ENCODE data around the gene TCEAL5. TPM values are rescaled to one million over a fixed set of nuclear protein-coding genes. Genes with fewer than 3 reads are reported as not detected.
A peak's percentile ranks its signal among the peaks of the same experiment; 100 is the strongest.
"Not testable (repeated sequence)": the region's sequence is repeated elsewhere in the genome, so short reads cannot be mapped to it uniquely, and the experiment has no call there.

TCEAL5 gene
- not detected for total RNA-seq

- DNase-seq, result no peak
- intact Hi-C loops (cut with DNase I, micrococcal nuclease), result no loop called here
- Mint-ChIP-seq H3K27ac (no peak within 1 kb of the TSS), H3K4me3 (peak within 1 kb of the TSS; percentile 18), H3K27me3 (peaks cover 30% of the 10 kb centered on the region), H3K9me3 (ENCODE audit: low read depth) (no peaks in the 10 kb centered on the region), H3K4me1 (peaks cover 6% of the 10 kb centered on the region), H3K36me3 (ENCODE audit: low read depth) (no peaks in the 10 kb centered on the region)
- CTCF ChIA-PET, result no interaction called here
- no peak for ATAC-seq
- POLR2A ChIA-PET, result no interaction called here
Measured at GRCh38 chrX:103276581-103277002, at the start of gene TCEAL5. TSS of gene TCEAL5 (minus strand) at chrX:103276750. CDS start at chrX:103274563, 2,187 bp downstream.

- Mint-ChIP-seq H3K9me3 (ENCODE audit: low read depth) (no peaks in the 10 kb centered on the region), H3K36me3 (ENCODE audit: low read depth) (peaks cover 7% of the 10 kb centered on the region), H3K4me3 (no peak overlapping the region), H3K4me1 (peaks cover 4% of the 10 kb centered on the region), H3K27me3 (no peaks in the 10 kb centered on the region), H3K27ac (no peak overlapping the region)
- CTCF ChIA-PET, result interaction anchor here (0.8 kb wide), 1 partner anchor 45 kb away, joined by 3 read pairs; the partner anchor contains the start of gene TCEAL9
- POLR2A ChIA-PET, result no interaction called here
- DNase-seq (no peak), ATAC-seq (no peak)
- intact Hi-C loops (cut with DNase I, micrococcal nuclease), result loop anchor here (2.0 to 5.0 kb wide), 3 partner anchors 94 to 607 kb away; partner anchors contain the start of gene BEX4 (in 2 of the 2)
Measured at GRCh38 chrX:103311399-103311780, 34.8 kb upstream of the TCEAL5 start.

- POLR2A ChIA-PET, result no interaction called here
- peak within 1 kb of the TSS; percentile 66 for H3K4me3 Mint-ChIP-seq
- H3K27me3 Mint-ChIP-seq, result no peaks in the 10 kb centered on the region
- H3K4me1 Mint-ChIP-seq, result peaks cover 4% of the 10 kb centered on the region
- DNase-seq (peak; percentile 91), ATAC-seq (peak; percentile 99)
- H3K36me3 Mint-ChIP-seq (ENCODE audit: low read depth), result peaks cover 7% of the 10 kb centered on the region
- CTCF ChIA-PET, result no interaction called here
- no peaks in the 10 kb centered on the region for H3K9me3 Mint-ChIP-seq (ENCODE audit: low read depth)
- intact Hi-C loops (cut with DNase I, micrococcal nuclease), result loop anchor here (1.0 to 5.0 kb wide), 4 partner anchors 56 to 608 kb away; partner anchors contain the start of gene BEX4 (in 2 of the 2)
- H3K27ac Mint-ChIP-seq, result no peak within 1 kb of the TSS
Measured at GRCh38 chrX:103310555-103311398, 34.2 kb upstream of the TCEAL5 start, which contains the start of gene BEX2. TSS of gene BEX2 (minus strand) at chrX:103310990. CDS start at chrX:103309976, 1,014 bp downstream.

GRCh38 chrX:103309860-103310554, 33.5 kb upstream of the TCEAL5 start:
- H3K4me3 Mint-ChIP-seq, result peak overlapping the region; percentile 66
- intact Hi-C loops (cut with DNase I, micrococcal nuclease), result loop anchor here (1.0 to 5.0 kb wide), 4 partner anchors 56 to 609 kb away; partner anchors contain the start of gene BEX4 (in 2 of the 2)
- ATAC-seq, result no peak

GRCh38 chrX:103305666-103306065, 29.1 kb upstream of the TCEAL5 start:
- H3K4me1 Mint-ChIP-seq; H3K9me3 Mint-ChIP-seq (ENCODE audit: low read depth); H3K4me3 Mint-ChIP-seq; CTCF ChIA-PET; H3K27ac Mint-ChIP-seq; H3K27me3 Mint-ChIP-seq; POLR2A ChIA-PET; ATAC-seq; intact Hi-C loops (cut with DNase I, micrococcal nuclease); H3K36me3 Mint-ChIP-seq (ENCODE audit: low read depth); DNase-seq: not testable (repeated sequence)

More at GRCh38 chrX:103309860-103310554, 33.5 kb upstream of the TCEAL5 start:
- DNase-seq, result no peak
- CTCF ChIA-PET, result no interaction called here
- peaks cover 7% of the 10 kb centered on the region for H3K36me3 Mint-ChIP-seq (ENCODE audit: low read depth)
- peaks cover 4% of the 10 kb centered on the region for H3K4me1 Mint-ChIP-seq
- POLR2A ChIA-PET, result no interaction called here
- H3K9me3 Mint-ChIP-seq (ENCODE audit: low read depth), result no peaks in the 10 kb centered on the region
- no peaks in the 10 kb centered on the region for H3K27me3 Mint-ChIP-seq
- H3K27ac Mint-ChIP-seq, result no peak overlapping the region

- H3K4me1 Mint-ChIP-seq, result peaks cover 4% of the 10 kb centered on the region
- no peaks in the 10 kb centered on the region for H3K9me3 Mint-ChIP-seq (ENCODE audit: low read depth)
- no peak overlapping the region for H3K4me3 Mint-ChIP-seq
- H3K36me3 Mint-ChIP-seq (ENCODE audit: low read depth), result peaks cover 6% of the 10 kb centered on the region
- no peaks in the 10 kb centered on the region for H3K27me3 Mint-ChIP-seq
- intact Hi-C loops (cut with DNase I, micrococcal nuclease), result no loop called here
- ATAC-seq (no peak), DNase-seq (no peak)
- ChIA-PET POLR2A (no interaction called here), CTCF (no interaction called here)
- no peak overlapping the region for H3K27ac Mint-ChIP-seq
Measured at GRCh38 chrX:103304705-103305104, 28.2 kb upstream of the TCEAL5 start.

- Mint-ChIP-seq H3K27ac (no peak overlapping the region), H3K36me3 (ENCODE audit: low read depth) (no peaks in the 10 kb centered on the region), H3K9me3 (ENCODE audit: low read depth) (no peaks in the 10 kb centered on the region), H3K4me1 (no peaks in the 10 kb centered on the region), H3K4me3 (no peak overlapping the region), H3K27me3 (peaks cover 3% of the 10 kb centered on the region)
- ChIA-PET POLR2A (no interaction called here), CTCF (no interaction called here)
- ATAC-seq (no peak), DNase-seq (no peak)
- intact Hi-C loops (cut with DNase I, micrococcal nuclease), result no loop called here
Measured at GRCh38 chrX:103293118-103293517, 16.6 kb upstream of the TCEAL5 start.

- Mint-ChIP-seq H3K27ac (no peak overlapping the region), H3K4me3 (no peak overlapping the region), H3K9me3 (ENCODE audit: low read depth) (no peaks in the 10 kb centered on the region), H3K4me1 (peaks cover 6% of the 10 kb centered on the region), H3K36me3 (ENCODE audit: low read depth) (no peaks in the 10 kb centered on the region), H3K27me3 (peaks cover 25% of the 10 kb centered on the region)
- DNase-seq (no peak), ATAC-seq (no peak)
- CTCF ChIA-PET, result no interaction called here
- intact Hi-C loops (cut with DNase I, micrococcal nuclease), result no loop called here
- POLR2A ChIA-PET, result no interaction called here
Measured at GRCh38 chrX:103279624-103280023, 3.1 kb upstream of the TCEAL5 start.

- intact Hi-C loops (cut with DNase I, micrococcal nuclease), result no loop called here
Measured at GRCh38 chrX:103275947-103276567, 493 bp downstream of the TCEAL5 start.

GRCh38 chrX:103274284-103274683, 2.3 kb downstream of the TCEAL5 start:
- Mint-ChIP-seq H3K4me3 (no peak overlapping the region), H3K27ac (no peak overlapping the region), H3K36me3 (ENCODE audit: low read depth) (no peaks in the 10 kb centered on the region), H3K4me1 (peaks cover 6% of the 10 kb centered on the region), H3K9me3 (ENCODE audit: low read depth) (no peaks in the 10 kb centered on the region), H3K27me3 (peaks cover 31% of the 10 kb centered on the region)
- intact Hi-C loops (cut with DNase I, micrococcal nuclease), result no loop called here
- POLR2A ChIA-PET, result no interaction called here
- CTCF ChIA-PET, result no interaction called here
- no peak for DNase-seq
- ATAC-seq, result no peak

More at GRCh38 chrX:103275947-103276567, 493 bp downstream of the TCEAL5 start:
- H3K9me3 Mint-ChIP-seq (ENCODE audit: low read depth), result no peaks in the 10 kb centered on the region
- H3K4me1 Mint-ChIP-seq, result peaks cover 6% of the 10 kb centered on the region
- peak overlapping the region; percentile 18 for H3K4me3 Mint-ChIP-seq
- H3K36me3 Mint-ChIP-seq (ENCODE audit: low read depth), result no peaks in the 10 kb centered on the region
- ChIA-PET CTCF (no interaction called here), POLR2A (no interaction called here)
- ATAC-seq (no peak), DNase-seq (no peak)
- peaks cover 30% of the 10 kb centered on the region for H3K27me3 Mint-ChIP-seq
- no peak overlapping the region for H3K27ac Mint-ChIP-seq

GRCh38 chrX:103258275-103258674, 18.3 kb downstream of the TCEAL5 start:
- no peaks in the 10 kb centered on the region for H3K9me3 Mint-ChIP-seq (ENCODE audit: low read depth)
- intact Hi-C loops (cut with DNase I, micrococcal nuclease), result no loop called here
- ChIA-PET POLR2A (no interaction called here), CTCF (interaction anchor here (0.6 kb wide), 1 partner anchor 537 kb away, joined by 5 read pairs; no protein-coding TSS in a partner anchor)
- DNase-seq (no peak), ATAC-seq (no peak)
- H3K4me1 Mint-ChIP-seq, result peaks cover 13% of the 10 kb centered on the region
- H3K4me3 Mint-ChIP-seq, result no peak overlapping the region
- H3K27me3 Mint-ChIP-seq, result peaks cover 3% of the 10 kb centered on the region
- H3K36me3 Mint-ChIP-seq (ENCODE audit: low read depth), result peaks cover 12% of the 10 kb centered on the region
- no peak overlapping the region for H3K27ac Mint-ChIP-seq
